Measurements from ENCODE around the gene ZMIZ1. TPM values are rescaled to one million over a fixed set of nuclear protein-coding genes. Genes with fewer than 3 reads are reported as not detected.
"Not testable (repeated sequence)": the region's sequence is repeated elsewhere in the genome, so short reads cannot be mapped to it uniquely, and the experiment has no call there.

ZMIZ1 gene
- total RNA-seq, 6 experiments from 2014 or later = 38.6 to 60.3 (median 51.2) TPM

GRCh38 chr10:79329529-79329928, 260.8 kb downstream of the ZMIZ1 start:
- Mint-ChIP-seq H3K27me3 (ENCODE audit: insufficient read depth) (no peaks in the 10 kb centered on the region; the same call in none of the 2 replicates), H3K4me3 (no peak overlapping the region), H3K9me3 (peaks cover 9% of the 10 kb centered on the region), H3K4me1 (ENCODE audit: low read depth) (peaks cover 31% of the 10 kb centered on the region), H3K36me3 (ENCODE audit: low read depth) (peaks cover 6% of the 10 kb centered on the region), H3K27ac (no peak overlapping the region; the same call in 1 of the 2 replicates)
- TF ChIP-seq CTCF (IDR thresholded peaks at IDR 0.05) = no peak
- DNase-seq = no peak

GRCh38 chr10:79331226-79331625, 262.5 kb downstream of the ZMIZ1 start:
- H3K36me3 Mint-ChIP-seq (ENCODE audit: low read depth) = peaks cover 10% of the 10 kb centered on the region
- no peak overlapping the region for H3K4me3 Mint-ChIP-seq
- no peak for TF ChIP-seq CTCF (IDR thresholded peaks at IDR 0.05)
- peaks cover 9% of the 10 kb centered on the region for H3K9me3 Mint-ChIP-seq
- DNase-seq = no peak
- H3K27me3 Mint-ChIP-seq (ENCODE audit: insufficient read depth) = no peaks in the 10 kb centered on the region; the same call in none of the 2 replicates
- peak overlapping the region; percentile 95 for H3K27ac Mint-ChIP-seq
- H3K4me1 Mint-ChIP-seq (ENCODE audit: low read depth) = peaks cover 40% of the 10 kb centered on the region

- peaks cover 9% of the 10 kb centered on the region for H3K9me3 Mint-ChIP-seq
Observed at GRCh38 chr10:79331709-79332108, 262.9 kb downstream of the ZMIZ1 start.

GRCh38 chr10:79332610-79333315, 264.0 kb downstream of the ZMIZ1 start:
- DNase-seq; H3K27me3 Mint-ChIP-seq (ENCODE audit: insufficient read depth): not testable (repeated sequence)
- H3K9me3 Mint-ChIP-seq = peaks cover 18% of the 10 kb centered on the region
- H3K27ac Mint-ChIP-seq = peak overlapping the region; percentile 95
- peaks cover 16% of the 10 kb centered on the region for H3K36me3 Mint-ChIP-seq (ENCODE audit: low read depth)
- H3K4me3 Mint-ChIP-seq = 0 out of 2 replicates have a peak overlapping the region, but pooled peaks have one; percentile 50
- peaks cover 40% of the 10 kb centered on the region for H3K4me1 Mint-ChIP-seq (ENCODE audit: low read depth)

More at GRCh38 chr10:79331709-79332108, 262.9 kb downstream of the ZMIZ1 start:
- DNase-seq = peak; percentile 78
- H3K36me3 Mint-ChIP-seq (ENCODE audit: low read depth) = peaks cover 10% of the 10 kb centered on the region
- peak overlapping the region; percentile 95 for H3K27ac Mint-ChIP-seq
- peak overlapping the region; percentile 57; the same call in 1 of the 2 replicates for H3K4me3 Mint-ChIP-seq
- no peaks in the 10 kb centered on the region; the same call in none of the 2 replicates for H3K27me3 Mint-ChIP-seq (ENCODE audit: insufficient read depth)
- no peak for TF ChIP-seq CTCF (IDR thresholded peaks at IDR 0.05)
- peaks cover 40% of the 10 kb centered on the region for H3K4me1 Mint-ChIP-seq (ENCODE audit: low read depth)

GRCh38 chr10:79333513-79333912, 264.7 kb downstream of the ZMIZ1 start:
- peak; percentile 90 for DNase-seq

More at GRCh38 chr10:79333513-79333912, 264.7 kb downstream of the ZMIZ1 start:
- Mint-ChIP-seq H3K4me1 (ENCODE audit: low read depth) (peaks cover 40% of the 10 kb centered on the region), H3K4me3 (peak overlapping the region; percentile 50), H3K27me3 (ENCODE audit: insufficient read depth) (no peaks in the 10 kb centered on the region; the same call in none of the 2 replicates), H3K9me3 (peaks cover 18% of the 10 kb centered on the region), H3K27ac (peak overlapping the region; percentile 95), H3K36me3 (ENCODE audit: low read depth) (peaks cover 16% of the 10 kb centered on the region)
- no peak for TF ChIP-seq CTCF (IDR thresholded peaks at IDR 0.05)

Data from HFFc6 (cell line).